BLaER1 treated with 17β-estradiol and CSF1 and Interleukin-3, amounts not matched to agents 10 nM and 100 nM (cell line): ENCODE data around the gene TDRD3.

Experiments
- H3K27ac ChIP-seq, 11 experiments: shearing (Covaris generic); formaldehyde crosslinking; 2 replicates each; pipeline ENCODE4 v1.8.1; 2022
- H3K27me3 ChIP-seq, 11 experiments: shearing (Covaris generic); formaldehyde crosslinking; 2 replicates each; pipeline ENCODE4 v1.8.1; 2022
- H3K36me3 ChIP-seq, 11 experiments: shearing (Covaris generic); formaldehyde crosslinking; 2 replicates each; pipeline ENCODE4 v1.8.1; 2022
- H3K4me1 ChIP-seq, 10 experiments: shearing (Covaris generic); formaldehyde crosslinking; 2 replicates each; pipeline ENCODE4 v1.8.1; 2022
- H3K4me2 ChIP-seq, 11 experiments: shearing (Covaris generic); formaldehyde crosslinking; 2 replicates each; pipeline ENCODE4 v1.8.1; 2022
- H3K4me3 ChIP-seq, 10 experiments: shearing (Covaris generic); formaldehyde crosslinking; 2 replicates each; pipeline ENCODE4 v1.8.1; 2022
- H3K9ac ChIP-seq, 11 experiments: shearing (Covaris generic); formaldehyde crosslinking; 2 replicates each; pipeline ENCODE4 v1.8.1; 2022
- H3K9me3 ChIP-seq, 11 experiments: shearing (Covaris generic); formaldehyde crosslinking; replicated peaks in 1 of 11; 2 replicates each; pipeline ENCODE4 v1.8.1; 2022
- H4K20me1 ChIP-seq, 11 experiments: shearing (Covaris generic); formaldehyde crosslinking; 2 replicates each; pipeline ENCODE4 v1.8.1; 2022
- Cebpa-rat ChIP-seq, 11 experiments: shearing (Covaris generic); IDR thresholded peaks; 2 replicates each; pipeline ENCODE4 v1.8.1; 2022

Gene TDRD3

DNA sequence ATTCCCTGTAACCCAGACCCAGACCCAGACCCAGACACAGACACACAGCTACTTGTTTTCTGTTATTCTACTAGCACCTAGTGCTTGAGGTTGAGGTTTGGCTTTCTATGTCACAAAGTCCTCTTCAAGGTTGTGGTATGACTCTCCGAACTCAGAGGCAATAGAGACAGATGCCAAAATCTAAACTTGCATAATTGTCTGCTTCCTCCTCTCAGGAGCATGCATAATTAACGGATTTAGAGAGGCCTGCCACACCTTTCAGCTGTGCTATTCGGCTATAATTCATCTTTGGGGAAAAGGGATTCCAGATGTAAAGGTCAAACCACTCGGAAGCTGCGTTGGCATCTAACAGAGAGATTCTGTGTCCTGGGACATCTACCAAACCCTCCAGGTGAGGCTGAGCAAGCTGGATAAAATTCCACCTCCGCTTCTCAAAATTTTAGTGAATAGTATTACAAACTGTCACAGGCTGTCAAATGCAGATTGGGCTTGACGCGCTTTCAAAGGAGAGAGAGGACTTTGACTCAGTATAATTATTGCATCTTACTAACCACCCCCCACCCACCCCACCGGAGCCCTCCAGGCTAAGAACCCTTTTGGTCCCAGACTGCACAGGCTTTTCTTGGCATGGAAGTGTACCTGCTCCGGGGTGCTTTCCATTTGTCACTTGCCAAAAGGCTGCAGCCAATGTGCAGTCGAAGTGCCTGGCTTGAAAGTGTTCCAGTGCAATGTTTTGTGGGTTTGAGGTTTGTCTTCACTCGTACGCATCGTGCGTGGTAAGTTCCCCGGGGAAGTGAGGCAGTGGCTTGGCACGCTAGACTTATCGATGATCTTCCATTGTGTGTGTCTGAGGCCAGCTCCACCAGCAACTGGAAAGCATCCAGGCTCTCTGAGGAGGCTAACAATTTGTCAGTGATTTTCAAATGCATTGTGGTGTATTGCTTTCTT lies 194.1 kb downstream of the TDRD3 start:
- Histone ChIP-seq H3K4me3 (no peak overlapping the region), H3K4me2 (peak overlapping the region in 6 of 11 experiments; percentile 0 to 26 (median 14); a peak in 4 of 22 replicates), H3K27me3 (peaks cover 0 to 18% (median 0%) of the 10 kb centered on the region in 11 experiments; a peak in 6 of 22 replicates), H3K36me3 (no peaks in the 10 kb centered on the region), H3K9me3 (peaks cover 0 to 14% (median 8%) of the 10 kb centered on the region in 11 experiments; a peak in 11 of 22 replicates), H3K27ac (no peak overlapping the region), H3K4me1 (peaks cover 0 to 5% (median 0%) of the 10 kb centered on the region in 10 experiments; a peak in 1 of 20 replicates), H4K20me1 (no peaks in the 10 kb centered on the region), H3K9ac (no peak overlapping the region)
- TF ChIP-seq Cebpa-rat (IDR thresholded peaks at IDR 0.05) = no peak

DNA sequence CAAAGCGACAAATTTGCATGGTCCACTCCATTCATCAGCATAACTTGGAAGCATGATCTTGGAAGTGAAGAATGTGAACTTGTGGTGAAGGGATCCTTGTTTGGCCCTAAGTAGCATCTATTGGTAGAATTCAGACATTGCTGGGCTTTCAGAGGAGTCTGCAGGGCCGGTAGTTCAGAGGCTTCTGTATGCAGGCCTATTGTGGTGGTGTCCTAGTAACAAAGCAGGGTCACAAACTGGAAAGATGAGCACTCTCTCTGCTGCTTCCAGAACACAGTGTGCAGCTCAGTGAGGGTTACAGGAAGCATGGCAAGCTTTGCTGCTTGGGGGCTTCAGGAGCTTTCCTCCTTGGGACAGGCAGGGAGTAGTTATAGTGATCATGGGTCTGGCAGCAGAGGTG lies 206.0 kb downstream of the TDRD3 start:
- no peaks in the 10 kb centered on the region for H3K36me3 ChIP-seq
- H3K27me3 ChIP-seq = no peaks in the 10 kb centered on the region
- no peak overlapping the region for H3K4me3 ChIP-seq
- TF ChIP-seq Cebpa-rat (IDR thresholded peaks at IDR 0.05) = no peak
- H4K20me1 ChIP-seq = no peaks in the 10 kb centered on the region
- no peak overlapping the region for H3K27ac ChIP-seq
- no peaks in the 10 kb centered on the region for H3K4me1 ChIP-seq
- no peak overlapping the region for H3K9ac ChIP-seq
- no peaks in the 10 kb centered on the region for H3K9me3 ChIP-seq
- no peak overlapping the region for H3K4me2 ChIP-seq

DNA sequence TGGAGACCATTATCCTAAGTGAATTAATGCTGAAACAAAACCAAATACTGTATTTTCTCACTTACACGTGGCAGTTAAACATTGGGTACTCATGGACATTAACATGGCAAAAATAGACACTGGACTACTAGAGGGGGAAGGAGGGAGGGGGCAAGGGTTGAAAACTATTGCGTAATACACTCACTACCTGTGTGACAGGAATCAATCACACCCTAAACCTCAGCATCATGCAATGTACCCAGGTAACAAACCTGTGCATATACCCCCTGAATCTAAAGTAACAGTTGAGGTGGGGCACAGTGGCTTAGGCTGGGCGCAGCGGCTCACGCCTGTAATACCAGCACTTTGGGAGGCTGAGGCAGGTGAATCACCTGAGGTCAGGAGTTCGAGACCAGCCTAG lies 207.0 kb downstream of the TDRD3 start:
- Histone ChIP-seq H3K4me1 (no peaks in the 10 kb centered on the region), H3K9ac (no peak overlapping the region), H3K4me2 (no peak overlapping the region), H3K36me3 (no peaks in the 10 kb centered on the region), H3K9me3 (no peaks in the 10 kb centered on the region), H3K27ac (no peak overlapping the region), H4K20me1 (no peaks in the 10 kb centered on the region), H3K4me3 (no peak overlapping the region), H3K27me3 (no peaks in the 10 kb centered on the region)
- peak in 10 of 11 experiments; percentile 38 to 91 (median 70); a peak in 14 of 22 replicates for TF ChIP-seq Cebpa-rat (IDR thresholded peaks at IDR 0.05)

DNA sequence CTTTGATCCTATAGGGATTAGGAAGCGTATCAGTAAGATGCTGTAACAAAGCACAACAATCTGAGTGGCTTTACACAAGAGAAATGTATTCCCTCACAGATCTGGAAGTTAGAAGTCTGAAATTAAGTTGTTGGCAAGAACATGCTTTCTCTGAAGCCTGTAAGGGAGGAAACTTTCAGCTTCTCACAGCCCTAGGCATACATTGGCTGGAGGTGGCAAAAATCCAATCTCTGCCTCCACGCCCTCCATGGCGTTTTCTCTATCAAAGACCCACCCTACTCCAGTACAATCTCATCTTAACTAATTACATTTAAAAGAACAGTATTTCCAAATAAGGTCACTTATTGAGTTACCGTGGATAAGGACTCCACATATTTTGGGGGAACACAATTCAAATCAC lies 211.9 kb downstream of the TDRD3 start:
- TF ChIP-seq Cebpa-rat (IDR thresholded peaks at IDR 0.05) = no peak
- Histone ChIP-seq H3K9ac (no peak overlapping the region), H3K4me1 (0 out of 20 replicates have a peak, but pooled peaks cover 0 to 5% (median 0%) of the 10 kb centered on the region in 10 experiments), H3K9me3 (no peaks in the 10 kb centered on the region), H3K36me3 (no peaks in the 10 kb centered on the region), H3K4me2 (no peak overlapping the region), H3K4me3 (no peak overlapping the region), H3K27me3 (no peaks in the 10 kb centered on the region), H3K27ac (no peak overlapping the region), H4K20me1 (no peaks in the 10 kb centered on the region)

DNA sequence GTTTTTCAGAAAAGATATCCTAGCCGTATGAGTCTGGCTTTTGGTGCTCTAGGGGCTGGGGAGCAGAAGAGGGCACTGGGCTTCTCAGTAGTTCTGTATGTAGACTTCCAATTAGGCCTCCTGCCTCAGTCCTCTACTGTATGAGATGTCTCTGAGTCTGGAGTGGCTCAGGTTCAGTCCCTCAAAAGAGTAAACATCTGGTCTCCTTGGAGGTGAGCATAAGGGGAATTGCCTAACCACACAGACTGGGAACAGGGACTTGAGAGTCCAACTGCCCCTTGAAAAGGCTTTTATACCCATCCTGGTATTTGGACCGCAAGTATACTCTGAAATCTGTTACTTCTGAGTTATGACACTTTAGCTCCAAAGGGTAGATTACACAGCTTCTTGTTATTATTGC lies 214.5 kb downstream of the TDRD3 start:
- Histone ChIP-seq H3K4me2 (no peak overlapping the region), H3K9ac (no peak overlapping the region), H4K20me1 (no peaks in the 10 kb centered on the region), H3K9me3 (no peaks in the 10 kb centered on the region), H3K36me3 (no peaks in the 10 kb centered on the region), H3K4me3 (no peak overlapping the region), H3K27me3 (no peaks in the 10 kb centered on the region), H3K27ac (no peak overlapping the region), H3K4me1 (0 out of 20 replicates have a peak, but pooled peaks cover 0 to 5% (median 0%) of the 10 kb centered on the region in 10 experiments)
- no peak for TF ChIP-seq Cebpa-rat (IDR thresholded peaks at IDR 0.05)

DNA sequence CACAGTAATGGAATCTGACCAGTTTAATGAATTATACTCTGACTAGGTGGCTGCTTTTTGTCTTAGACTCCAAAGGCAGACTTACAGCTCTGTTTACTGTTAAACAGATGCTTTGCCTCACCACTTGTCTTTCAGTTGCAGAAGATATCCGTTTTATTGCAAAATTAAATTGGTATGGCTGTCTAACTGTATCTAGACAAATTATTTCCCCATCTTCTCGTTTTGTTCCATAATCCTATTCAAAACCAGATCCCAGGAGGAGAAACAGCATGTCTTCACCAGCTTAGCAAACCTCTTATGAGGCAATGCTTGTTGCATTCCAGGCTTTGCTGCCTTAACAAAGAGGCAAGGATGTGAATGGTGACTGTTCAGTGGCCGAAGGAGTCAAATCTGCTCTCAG lies 215.6 kb downstream of the TDRD3 start:
- H3K9ac ChIP-seq = no peak overlapping the region
- 0 out of 20 replicates have a peak, but pooled peaks cover 0 to 5% (median 0%) of the 10 kb centered on the region in 10 experiments for H3K4me1 ChIP-seq
- H3K9me3 ChIP-seq = no peaks in the 10 kb centered on the region
- H3K4me2 ChIP-seq = no peak overlapping the region
- no peaks in the 10 kb centered on the region for H4K20me1 ChIP-seq
- H3K36me3 ChIP-seq = no peaks in the 10 kb centered on the region
- H3K27ac ChIP-seq = no peak overlapping the region
- no peak overlapping the region for H3K4me3 ChIP-seq
- no peak for TF ChIP-seq Cebpa-rat (IDR thresholded peaks at IDR 0.05)
- no peaks in the 10 kb centered on the region for H3K27me3 ChIP-seq

DNA sequence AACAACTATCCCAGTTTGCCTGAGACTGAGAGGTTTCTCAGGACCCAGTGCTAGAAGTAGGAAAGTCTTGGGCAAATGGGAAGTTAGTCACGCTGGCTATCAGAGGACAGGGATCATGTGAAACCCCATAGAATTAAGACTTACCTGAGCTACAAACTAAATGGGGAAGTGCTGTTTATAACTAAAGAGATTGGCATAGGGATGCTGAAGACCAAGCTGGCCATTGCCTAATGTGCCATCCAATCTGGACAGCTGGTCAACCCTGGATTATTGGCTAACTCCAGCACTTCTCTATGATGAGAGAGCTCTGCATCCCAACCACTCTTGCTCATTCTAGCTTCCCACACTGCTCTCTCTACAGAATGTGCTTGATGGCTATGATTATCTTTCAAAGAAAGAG lies 216.1 kb downstream of the TDRD3 start:
- Histone ChIP-seq H3K4me1 (0 out of 20 replicates have a peak, but pooled peaks cover 0 to 5% (median 0%) of the 10 kb centered on the region in 10 experiments), H4K20me1 (no peaks in the 10 kb centered on the region), H3K27ac (no peak overlapping the region), H3K9me3 (no peaks in the 10 kb centered on the region), H3K36me3 (no peaks in the 10 kb centered on the region), H3K4me3 (no peak overlapping the region), H3K9ac (no peak overlapping the region), H3K4me2 (no peak overlapping the region), H3K27me3 (no peaks in the 10 kb centered on the region)
- TF ChIP-seq Cebpa-rat (IDR thresholded peaks at IDR 0.05) = no peak

DNA sequence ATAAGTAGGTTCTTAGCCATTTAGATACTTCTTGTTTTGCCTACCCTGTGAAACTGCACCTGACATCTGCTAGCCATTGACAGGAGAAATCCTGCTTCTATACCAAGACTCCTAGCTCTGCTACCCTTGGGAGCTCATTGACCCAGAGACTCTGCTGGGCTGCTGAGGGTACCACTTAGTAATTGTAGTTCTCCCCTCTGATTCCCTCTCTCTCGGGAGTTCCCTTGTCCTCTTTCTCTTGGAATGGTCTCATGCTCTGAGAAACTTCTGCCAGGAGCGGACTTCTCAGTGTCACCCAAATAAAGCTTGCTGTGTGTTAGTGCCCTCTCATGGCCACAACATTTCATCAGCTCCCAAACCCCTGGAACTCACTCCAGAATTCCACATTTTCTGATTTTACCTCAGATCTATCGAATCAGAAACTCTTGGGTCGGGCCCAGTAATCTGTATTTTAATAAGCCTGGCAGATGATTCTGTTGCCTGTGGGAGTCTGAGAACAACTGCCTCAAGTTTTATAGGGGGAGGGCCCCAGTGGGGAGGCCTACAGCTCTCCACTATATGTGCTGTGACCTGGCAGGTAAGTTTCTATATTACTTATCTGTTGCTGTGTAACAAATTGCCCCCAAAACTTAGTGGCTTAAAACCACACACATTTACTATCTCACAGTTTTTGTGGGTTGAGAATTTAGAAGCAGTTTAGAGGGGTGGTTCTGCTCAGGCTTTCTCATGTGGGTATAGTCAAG lies 221.1 kb downstream of the TDRD3 start:
- no peaks in the 10 kb centered on the region for H3K27me3 ChIP-seq
- H3K9me3 ChIP-seq = 0 out of 22 replicates have a peak, but pooled peaks cover 0 to 3% (median 0%) of the 10 kb centered on the region in 11 experiments
- no peaks in the 10 kb centered on the region for H3K36me3 ChIP-seq
- H4K20me1 ChIP-seq = no peaks in the 10 kb centered on the region
- H3K27ac ChIP-seq = no peak overlapping the region
- H3K4me1 ChIP-seq = no peaks in the 10 kb centered on the region
- TF ChIP-seq Cebpa-rat (IDR thresholded peaks at IDR 0.05) = no peak
- H3K4me2 ChIP-seq = no peak overlapping the region
- H3K9ac ChIP-seq = no peak overlapping the region
- no peak overlapping the region for H3K4me3 ChIP-seq

DNA sequence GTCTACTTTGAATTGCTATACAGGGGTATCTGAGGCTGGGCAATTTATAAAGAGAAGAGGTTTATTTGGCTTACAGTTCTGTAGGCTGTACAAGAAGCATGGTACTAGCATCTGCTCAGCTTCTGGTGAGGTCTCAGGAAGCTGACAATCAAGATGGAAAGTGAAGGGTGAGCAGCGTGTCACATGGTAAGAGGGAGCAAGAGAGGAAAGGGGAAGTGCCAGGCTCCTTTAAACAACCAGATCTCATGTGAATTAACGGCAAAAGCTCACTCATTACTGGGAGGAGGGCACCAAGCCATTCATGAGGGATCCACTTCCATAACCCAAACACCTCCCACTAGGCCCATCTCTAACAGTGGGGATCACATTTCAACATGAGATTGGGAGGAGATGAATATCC lies 222.4 kb downstream of the TDRD3 start:
- Histone ChIP-seq H3K27me3 (no peaks in the 10 kb centered on the region), H3K9ac (no peak overlapping the region), H3K27ac (no peak overlapping the region), H3K36me3 (no peaks in the 10 kb centered on the region), H3K4me1 (no peaks in the 10 kb centered on the region), H4K20me1 (no peaks in the 10 kb centered on the region), H3K4me3 (no peak overlapping the region), H3K4me2 (no peak overlapping the region), H3K9me3 (0 out of 22 replicates have a peak, but pooled peaks cover 0 to 3% (median 0%) of the 10 kb centered on the region in 11 experiments)
- no peak for TF ChIP-seq Cebpa-rat (IDR thresholded peaks at IDR 0.05)
